GM23338 (cell line): Measurements from ENCODE around the gene FAM114A2. TPM values are rescaled to one million over a fixed set of nuclear protein-coding genes. Genes with fewer than 3 reads are reported as not detected.
A peak's percentile ranks its signal among the peaks of the same experiment; 100 is the strongest.

Experiments used
- ATAC-seq: fragments of 200-7000 bp; cut with Tn5 transposase; 3 replicates; pipeline ENCODE4 v1.9.1; 2020
- DNase-seq: peaks from one replicate; pipeline ENCODE4 v3.0.0-alpha.2; 2015; ENCODE audit warnings: low spot score
- H2AFZ ChIP-seq: fragments of 200-600 bp; sonication (generic); 2 replicates; pipeline ENCODE4 v1.8.0; 2016; ENCODE audit warnings: antibody characterized with exemption, mild to moderate bottlenecking, moderate library complexity
- H3F3A ChIP-seq: fragments of 200-600 bp; sonication (generic); replicated peaks from 2 replicates; pipeline ENCODE4 v1.8.0; 2017; ENCODE audit warnings: antibody characterized with exemption, mixed run types, low read depth
- H3K27ac ChIP-seq: fragments of 200-600 bp; sonication (generic); 2 replicates; pipeline ENCODE4 v1.6.1; 2016; ENCODE audit warnings: low read depth
- H3K27me3 ChIP-seq: fragments of 200-600 bp; sonication (generic); 2 replicates; pipeline ENCODE4 v1.8.0; 2016; ENCODE audit warnings: mild to moderate bottlenecking, mixed run types, moderate library complexity; ENCODE audit not compliant: insufficient read depth
- H3K36me3 ChIP-seq: fragments of 200-600 bp; sonication (generic); 2 replicates; pipeline ENCODE4 v1.8.0; 2016; ENCODE audit warnings: mild to moderate bottlenecking; ENCODE audit not compliant: insufficient read depth
- H3K4me1 ChIP-seq: fragments of 200-600 bp; sonication (generic); 2 replicates; pipeline ENCODE4 v1.8.0; 2016; ENCODE audit warnings: mild to moderate bottlenecking, moderate library complexity; ENCODE audit not compliant: insufficient read depth
- H3K4me2 ChIP-seq: fragments of 200-600 bp; sonication (generic); 2 replicates; pipeline ENCODE4 v1.7.1; 2017; ENCODE audit warnings: mixed run types
- H3K4me3 ChIP-seq: fragments of 200-600 bp; sonication (generic); 2 replicates; pipeline ENCODE4 v1.6.1; 2016; ENCODE audit warnings: mixed run types
- H3K79me2 ChIP-seq: fragments of 200-600 bp; sonication (generic); replicated peaks from 2 replicates; pipeline ENCODE4 v1.8.0; 2017; ENCODE audit warnings: mild to moderate bottlenecking; ENCODE audit not compliant: insufficient read depth
- H3K9me2 ChIP-seq: fragments of 200-600 bp; sonication (generic); 2 replicates; pipeline ENCODE4 v1.8.0; 2017; ENCODE audit not compliant: insufficient read depth
- H4K20me1 ChIP-seq: fragments of 200-600 bp; sonication (generic); replicated peaks from 2 replicates; pipeline ENCODE4 v1.8.0; 2017; ENCODE audit warnings: mild to moderate bottlenecking; ENCODE audit not compliant: insufficient read depth
- H3K27ac Mint-ChIP-seq: 2 replicates; pipeline ENCODE4 v1.8.0; 2020; ENCODE audit warnings: inconsistent platforms, mild to moderate bottlenecking, moderate library complexity, mixed read lengths
- H3K27me3 Mint-ChIP-seq: 3 replicates; pipeline ENCODE4 v1.8.0; 2022; ENCODE audit warnings: low read depth, mild to moderate bottlenecking, moderate library complexity, mixed read lengths, inconsistent platforms; ENCODE audit not compliant: insufficient read depth, poor library complexity
- H3K36me3 Mint-ChIP-seq: 3 replicates; pipeline ENCODE4 v1.8.0; 2021; ENCODE audit warnings: low read depth, mild to moderate bottlenecking, inconsistent platforms, moderate library complexity, mixed read lengths
- H3K4me1 Mint-ChIP-seq: 3 replicates; pipeline ENCODE4 v1.8.0; 2020; ENCODE audit warnings: mild to moderate bottlenecking, inconsistent platforms, mixed read lengths
- H3K4me3 Mint-ChIP-seq: 3 replicates; pipeline ENCODE4 v1.8.0; 2021; ENCODE audit warnings: moderate library complexity, mild to moderate bottlenecking, inconsistent platforms, mixed read lengths
- H3K9me3 Mint-ChIP-seq: 3 replicates; pipeline ENCODE4 v1.8.0; 2020; ENCODE audit warnings: moderate library complexity, mild to moderate bottlenecking, inconsistent platforms, mixed read lengths
- CREB1 ChIP-seq: fragments of 250-450 bp; sonication (Bioruptor Pico); IDR thresholded peaks from 2 replicates; pipeline ENCODE4 v1.5.0; 2020; ENCODE audit warnings: low read depth, mild to moderate bottlenecking, moderate library complexity
- CTCF ChIP-seq, 2 experiments: fragments of 200-600 bp in 1 of 2; sonication (generic) in 1 of 2; conservative IDR thresholded peaks; 2 replicates each; pipeline versions ENCODE4 v1.5.1 to v1.6.1; 2016 to 2017; ENCODE audit warnings: antibody characterized with exemption in 2 of 2, low read depth in 2 of 2, mild to moderate bottlenecking in 2 of 2, moderate library complexity in 1 of 2
- JUNB ChIP-seq: IDR thresholded peaks from one replicate; pipeline ENCODE4 v1.6.1; 2016; ENCODE audit warnings: antibody characterized with exemption; ENCODE audit not compliant: unreplicated experiment
- POLR2AphosphoS5 ChIP-seq: IDR thresholded peaks from 2 replicates; pipeline ENCODE4 v1.6.1; 2016; ENCODE audit warnings: antibody characterized with exemption, low read depth
- ZNF114 ChIP-seq: fragments of 250-450 bp; sonication (Bioruptor Pico); IDR thresholded peaks from 2 replicates; pipeline ENCODE4 v1.5.0; 2020; ENCODE audit warnings: mild to moderate bottlenecking, moderate library complexity
- ZNF462 ChIP-seq: fragments of 250-450 bp; sonication (Bioruptor Pico); IDR thresholded peaks from 2 replicates; pipeline ENCODE4 v1.5.0; 2020; ENCODE audit warnings: mild to moderate bottlenecking, moderate library complexity
- polyA plus RNA-seq: library from polyadenylated mRNA; unstranded; fragments of >200 nt; fragmentation: Nextera tagmentation; extraction: Ambion mirVana; gene quantifications from 2 replicates; pipeline ENCODE4 v1.2.1, GENCODE V29; 2016
- total RNA-seq: library from RNA; depleted of rRNA; stranded (reverse); fragments of >200 nt; shearing (Covaris generic); gene quantifications from 2 replicates; pipeline ENCODE4 v1.2.3, GENCODE V29; 2014

FAM114A2 gene
- total and polyA plus RNA-seq, 2 experiments from 2014 or later, result 4.9 to 5.8 TPM

- TF ChIP-seq ZNF462 (CRISPR knock-in tag), result no peak
- TF ChIP-seq ZNF114 (CRISPR knock-in tag), result no peak
- no peak for TF ChIP-seq CTCF (conservative IDR thresholded peaks at IDR 0.05; ENCODE audit: low read depth in 2 of 2)
- no peak for TF ChIP-seq JUNB
- TF ChIP-seq CREB1, result no peak
Measured at GRCh38 chr5:153969563-153969895, 69.2 kb downstream of the FAM114A2 start (continued).

GRCh38 chr5:153968761-153969562 lies 69.7 kb downstream of the FAM114A2 start:
- Mint-ChIP-seq H3K4me3 (no peak overlapping the region), H3K27me3 (no peaks in the 10 kb centered on the region), H3K36me3 (no peaks in the 10 kb centered on the region), H3K9me3 (no peaks in the 10 kb centered on the region), H3K27ac (0 out of 2 replicates have a peak overlapping the region, but pooled peaks have one; percentile 12), H3K4me1 (no peaks in the 10 kb centered on the region; the same call in 2 of the 3 replicates)
- Histone ChIP-seq H3F3A (no peaks in the 10 kb centered on the region), H3K27ac (no peak overlapping the region), H3K9me2 (no peaks in the 10 kb centered on the region), H3K27me3 (no peaks in the 10 kb centered on the region), H4K20me1 (no peaks in the 10 kb centered on the region), H3K4me2 (no peak overlapping the region), H3K4me1 (peaks cover 4% of the 10 kb centered on the region; the same call in 1 of the 2 replicates), H3K4me3 (no peak overlapping the region), H2AFZ (no peak overlapping the region), H3K36me3 (no peaks in the 10 kb centered on the region), H3K79me2 (no peaks in the 10 kb centered on the region)
- DNase-seq (no peak), ATAC-seq (no peak)
- TF ChIP-seq POLR2AphosphoS5 (no peak), CTCF (conservative IDR thresholded peaks at IDR 0.05; ENCODE audit: low read depth in 2 of 2) (no peak)
